Type B pancreatic cell (in vitro differentiated cells): ENCODE measurements around the gene WDR74. TPM values are rescaled to one million over a fixed set of nuclear protein-coding genes. Genes with fewer than 3 reads are reported as not detected.

Experiments used
- DNase-seq: peaks from one replicate; pipeline ENCODE4 v3.0.0; 2021; ENCODE audit warnings: mixed read lengths; ENCODE audit not compliant: unreplicated experiment; ENCODE audit errors: extremely low spot score
- H3K27ac Mint-ChIP-seq: 2 replicates; pipeline ENCODE4 v1.8.0; 2021; ENCODE audit warnings: mild to moderate bottlenecking, mixed read lengths
- H3K27me3 Mint-ChIP-seq: 2 replicates; pipeline ENCODE4 v1.8.0; 2021; ENCODE audit warnings: mixed read lengths
- H3K36me3 Mint-ChIP-seq: 2 replicates; pipeline ENCODE4 v1.8.0; 2021; ENCODE audit warnings: mixed read lengths
- H3K4me1 Mint-ChIP-seq: one replicate; pipeline ENCODE4 v1.8.0; 2021; ENCODE audit warnings: mixed read lengths; ENCODE audit not compliant: unreplicated experiment
- H3K4me3 Mint-ChIP-seq: 2 replicates; pipeline ENCODE4 v1.8.0; 2021; ENCODE audit warnings: mild to moderate bottlenecking, mixed read lengths
- H3K9me3 Mint-ChIP-seq: 2 replicates; pipeline ENCODE4 v1.8.0; 2021; ENCODE audit warnings: mixed read lengths
- total RNA-seq: library from RNA; stranded (reverse); gene quantifications from 2 replicates; pipeline ENCODE4 v1.2.1, GENCODE V29; 2021; ENCODE audit warnings: low replicate concordance
- TF ChIP-seq, protein P1 (sequence below): fragments of 200-600 bp; sonication (generic); conservative IDR thresholded peaks from 2 replicates; pipeline ENCODE4 v1.5.0; 2021; ENCODE audit warnings: antibody characterized with exemption, mild to moderate bottlenecking

WDR74 gene
- total RNA-seq, 1 donor from 2014 or later = 58.3 TPM

DNA sequence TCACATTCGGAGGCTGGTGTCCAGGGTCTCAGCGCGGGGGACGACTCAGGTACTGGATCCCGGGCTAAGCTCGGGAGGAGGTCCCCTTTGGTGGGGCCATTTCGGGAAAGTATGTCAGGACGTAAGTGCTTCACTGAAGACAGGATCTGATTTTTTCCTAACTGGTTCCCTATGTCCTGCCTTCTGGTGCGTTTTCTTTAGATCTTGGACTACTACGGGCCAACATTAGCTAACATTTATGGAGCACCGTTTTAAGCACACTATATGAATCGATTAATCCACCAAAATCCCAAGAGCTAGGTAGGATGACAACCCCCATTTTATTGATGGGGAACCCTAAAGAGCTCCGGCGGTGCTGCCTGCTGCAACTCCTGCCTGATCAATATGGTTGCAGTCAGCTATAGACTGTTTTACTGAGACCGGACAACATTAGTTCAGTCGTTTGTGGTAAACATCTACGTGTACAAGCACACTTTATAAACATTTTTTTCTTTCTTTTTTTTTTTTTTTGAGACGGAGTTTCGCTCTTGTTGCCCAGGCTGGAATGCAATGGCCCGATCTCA is 17.0 kb upstream of the WDR74 start:
- TF ChIP-seq, protein P1, sequence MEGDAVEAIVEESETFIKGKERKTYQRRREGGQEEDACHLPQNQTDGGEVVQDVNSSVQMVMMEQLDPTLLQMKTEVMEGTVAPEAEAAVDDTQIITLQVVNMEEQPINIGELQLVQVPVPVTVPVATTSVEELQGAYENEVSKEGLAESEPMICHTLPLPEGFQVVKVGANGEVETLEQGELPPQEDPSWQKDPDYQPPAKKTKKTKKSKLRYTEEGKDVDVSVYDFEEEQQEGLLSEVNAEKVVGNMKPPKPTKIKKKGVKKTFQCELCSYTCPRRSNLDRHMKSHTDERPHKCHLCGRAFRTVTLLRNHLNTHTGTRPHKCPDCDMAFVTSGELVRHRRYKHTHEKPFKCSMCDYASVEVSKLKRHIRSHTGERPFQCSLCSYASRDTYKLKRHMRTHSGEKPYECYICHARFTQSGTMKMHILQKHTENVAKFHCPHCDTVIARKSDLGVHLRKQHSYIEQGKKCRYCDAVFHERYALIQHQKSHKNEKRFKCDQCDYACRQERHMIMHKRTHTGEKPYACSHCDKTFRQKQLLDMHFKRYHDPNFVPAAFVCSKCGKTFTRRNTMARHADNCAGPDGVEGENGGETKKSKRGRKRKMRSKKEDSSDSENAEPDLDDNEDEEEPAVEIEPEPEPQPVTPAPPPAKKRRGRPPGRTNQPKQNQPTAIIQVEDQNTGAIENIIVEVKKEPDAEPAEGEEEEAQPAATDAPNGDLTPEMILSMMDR = no peak
- no peak for DNase-seq
- no peaks in the 10 kb centered on the region for H3K9me3 Mint-ChIP-seq
- no peaks in the 10 kb centered on the region for H3K27me3 Mint-ChIP-seq
- H3K36me3 Mint-ChIP-seq = peaks cover 38% of the 10 kb centered on the region
- peak overlapping the region; percentile 96 for H3K27ac Mint-ChIP-seq
- H3K4me3 Mint-ChIP-seq = peak overlapping the region; percentile 97
- H3K4me1 Mint-ChIP-seq = peaks cover 60% of the 10 kb centered on the region

DNA sequence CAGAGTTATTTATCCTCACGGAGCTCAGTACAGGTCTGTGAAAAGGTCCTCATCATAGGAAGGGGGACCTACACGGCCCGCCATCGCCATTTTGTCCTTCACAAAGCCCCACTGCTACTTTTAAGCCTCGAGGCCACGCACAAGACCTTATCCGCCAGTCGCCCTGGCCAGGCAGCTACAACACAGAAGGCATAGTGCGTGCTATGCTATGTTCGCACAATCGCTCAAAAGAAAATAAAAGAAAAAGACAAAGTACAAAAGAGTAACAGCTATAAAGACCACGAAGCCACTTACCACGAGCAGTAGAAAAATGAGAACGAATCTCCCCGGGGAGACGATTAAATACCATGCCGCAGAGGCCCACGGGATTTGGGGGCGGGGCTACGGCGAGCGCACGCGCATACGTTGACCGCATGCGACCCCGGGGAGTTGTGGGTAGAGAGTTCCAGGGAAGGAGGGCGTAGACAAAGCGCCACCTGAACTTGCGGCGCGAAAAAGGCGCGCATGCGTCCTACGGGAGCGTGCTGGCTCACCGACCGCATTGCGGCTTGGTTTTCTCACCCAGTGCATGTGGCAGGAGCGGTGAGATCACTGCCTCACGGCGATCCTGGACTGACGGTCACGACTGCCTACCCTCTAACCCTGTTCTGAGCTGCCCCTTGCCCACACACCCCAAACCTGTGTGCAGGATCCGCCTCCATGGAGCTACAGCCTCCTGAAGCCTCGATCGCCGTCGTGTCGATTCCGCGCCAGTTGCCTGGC is 16.4 kb upstream of the WDR74 start:
- Mint-ChIP-seq H3K4me1 (peaks cover 56% of the 10 kb centered on the region), H3K9me3 (no peaks in the 10 kb centered on the region), H3K4me3 (peak overlapping the region; percentile 97), H3K27ac (peak overlapping the region; percentile 96), H3K27me3 (no peaks in the 10 kb centered on the region), H3K36me3 (peaks cover 38% of the 10 kb centered on the region)
- peak; percentile 99 for DNase-seq
- TF ChIP-seq, protein P1 = no peak

DNA sequence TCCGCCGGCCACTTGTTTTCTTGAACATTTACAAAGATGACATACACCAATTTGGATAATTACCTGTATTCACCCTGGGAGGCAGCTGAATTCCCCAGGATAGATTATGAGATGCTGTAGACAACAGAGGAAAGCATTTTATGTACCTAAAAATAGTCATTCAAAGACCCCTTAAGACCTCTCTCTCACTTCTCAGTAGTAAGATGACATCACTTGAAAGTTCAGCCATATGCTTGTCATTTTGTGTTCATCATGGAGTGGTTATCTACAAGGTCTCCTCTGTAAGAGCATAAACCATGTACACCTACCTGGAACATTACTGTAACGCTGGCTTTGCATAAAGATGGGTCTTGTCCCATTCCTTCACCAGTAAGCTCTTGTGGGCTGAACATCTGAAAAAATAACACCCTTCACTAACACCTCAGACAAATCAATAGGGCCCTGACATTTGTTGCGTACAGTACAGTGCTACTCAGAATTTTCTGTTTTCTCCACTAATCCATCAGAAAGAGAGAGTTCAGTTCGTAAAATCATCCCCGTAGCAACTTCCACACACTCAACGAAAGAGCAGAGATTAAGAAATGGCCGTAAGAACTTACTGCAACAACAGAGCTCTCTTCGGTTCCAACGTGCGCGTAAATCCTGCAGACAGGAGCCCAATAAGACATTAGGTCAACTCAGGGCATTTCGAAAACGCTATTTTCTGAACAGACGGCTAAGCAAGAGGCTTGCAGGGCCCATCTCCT is 15.6 kb upstream of the WDR74 start:
- TF ChIP-seq, protein P1 = no peak
- Mint-ChIP-seq H3K27ac (peak overlapping the region; percentile 96), H3K4me1 (peaks cover 52% of the 10 kb centered on the region), H3K27me3 (no peaks in the 10 kb centered on the region), H3K4me3 (peak overlapping the region; percentile 97), H3K9me3 (no peaks in the 10 kb centered on the region), H3K36me3 (peaks cover 38% of the 10 kb centered on the region)
- DNase-seq = no peak

DNA sequence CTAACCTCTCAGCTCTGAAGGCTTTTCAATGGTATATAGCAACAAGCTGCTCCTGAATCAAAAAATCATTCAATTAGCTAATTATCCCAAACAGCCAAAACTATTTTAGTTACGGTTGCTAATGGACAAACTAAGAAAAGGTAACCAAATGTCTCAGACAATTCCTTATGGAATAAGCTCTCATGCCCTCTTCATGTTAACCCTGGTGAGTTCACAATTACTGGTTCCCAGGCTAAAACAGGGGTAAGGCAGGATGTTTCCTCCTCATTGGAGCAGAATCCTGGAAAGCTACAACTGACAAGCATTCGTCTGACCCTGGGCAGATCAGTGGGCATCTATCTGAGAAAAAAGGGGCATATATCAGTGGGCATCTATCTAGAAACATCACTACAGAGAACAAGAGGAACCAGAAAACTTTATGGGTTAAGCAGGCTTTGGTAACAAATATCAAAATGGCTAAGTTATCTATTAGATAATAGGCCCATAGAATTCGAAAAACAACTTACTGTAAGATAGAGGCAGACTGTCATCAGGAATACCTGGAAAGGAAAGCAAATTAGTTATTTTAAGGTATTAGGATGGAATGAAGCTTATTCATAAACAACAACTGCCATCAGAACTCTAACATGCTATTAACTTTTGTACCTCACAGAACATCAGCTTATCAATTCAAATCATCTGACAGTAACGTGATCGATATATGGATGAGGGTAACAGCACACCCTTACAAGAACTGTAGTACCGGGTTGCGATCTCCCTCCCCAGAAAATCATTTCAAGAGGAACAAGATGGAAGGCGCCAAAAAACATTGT is 14.8 kb upstream of the WDR74 start:
- Mint-ChIP-seq H3K27me3 (no peaks in the 10 kb centered on the region), H3K4me1 (peaks cover 44% of the 10 kb centered on the region), H3K36me3 (peaks cover 38% of the 10 kb centered on the region), H3K4me3 (peak overlapping the region; percentile 97), H3K9me3 (no peaks in the 10 kb centered on the region), H3K27ac (peak overlapping the region; percentile 96)
- TF ChIP-seq, protein P1 = no peak
- DNase-seq = no peak

DNA sequence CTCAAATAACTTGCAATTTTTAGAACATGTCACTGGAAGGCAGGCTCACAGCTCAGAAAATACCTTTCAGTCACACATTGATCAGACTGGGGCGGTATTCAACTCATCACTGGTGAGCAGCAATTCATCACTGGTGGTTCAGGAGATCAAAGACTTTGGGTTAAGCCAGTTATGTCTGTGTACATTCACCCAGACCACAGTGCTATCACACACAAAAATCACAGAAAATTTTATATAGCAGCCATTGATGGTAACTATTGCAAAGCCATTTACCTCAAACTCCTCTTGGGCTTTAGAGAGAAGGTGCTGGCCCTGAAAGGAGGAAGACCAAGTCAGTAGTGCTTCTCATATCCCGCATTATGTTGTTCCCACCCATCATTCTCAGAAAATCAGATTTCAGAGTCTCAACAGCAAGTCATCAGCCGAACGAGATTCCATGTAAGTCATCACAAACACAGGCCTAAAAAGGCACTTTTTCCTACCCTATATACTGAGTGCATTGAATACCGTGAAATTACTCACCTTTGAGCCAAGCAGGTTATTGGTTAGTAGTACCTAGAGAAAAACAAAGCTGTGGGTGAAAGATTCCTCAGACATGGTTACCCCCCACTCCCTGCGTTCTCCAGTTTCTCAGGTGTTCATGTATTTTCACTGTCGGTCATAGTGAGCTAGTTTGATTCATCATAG is 14.0 kb upstream of the WDR74 start:
- H3K36me3 Mint-ChIP-seq = peaks cover 38% of the 10 kb centered on the region
- no peaks in the 10 kb centered on the region for H3K9me3 Mint-ChIP-seq
- H3K27ac Mint-ChIP-seq = peak overlapping the region; percentile 96
- H3K4me1 Mint-ChIP-seq = peaks cover 38% of the 10 kb centered on the region
- DNase-seq = no peak
- TF ChIP-seq, protein P1 = no peak
- no peaks in the 10 kb centered on the region for H3K27me3 Mint-ChIP-seq
- peak overlapping the region; percentile 97 for H3K4me3 Mint-ChIP-seq
